Measurements from ENCODE around the gene TMEM178B. TPM values are rescaled to one million over a fixed set of nuclear protein-coding genes. Genes with fewer than 3 reads are reported as not detected.

TMEM178B gene
- total RNA-seq, 1 experiment from 2014 or later = not detected

GRCh38 chr7:141217938-141218337, 144.1 kb downstream of the TMEM178B start:
- DNase-seq (ENCODE audit: low read depth) = no peak

- no peak for DNase-seq (ENCODE audit: low read depth)
Observed at GRCh38 chr7:141218941-141219340, 145.1 kb downstream of the TMEM178B start.

GRCh38 chr7:141220263-141220880, 146.5 kb downstream of the TMEM178B start:
- no peak for DNase-seq (ENCODE audit: low read depth)

GRCh38 chr7:141221007-141221612, 147.2 kb downstream of the TMEM178B start:
- DNase-seq (ENCODE audit: low read depth) = no peak

- DNase-seq (ENCODE audit: low read depth) = peak; percentile 22
Observed at GRCh38 chr7:141225916-141226618, 152.2 kb downstream of the TMEM178B start.

- DNase-seq (ENCODE audit: low read depth) = no peak
Observed at GRCh38 chr7:141227454-141227853, 153.6 kb downstream of the TMEM178B start.

GRCh38 chr7:141228482-141228881, 154.6 kb downstream of the TMEM178B start:
- no peak for DNase-seq (ENCODE audit: low read depth)

GRCh38 chr7:141231018-141231792, 157.3 kb downstream of the TMEM178B start:
- DNase-seq (ENCODE audit: low read depth) = peak; percentile 31

GRCh38 chr7:141232286-141233051, 158.6 kb downstream of the TMEM178B start:
- DNase-seq (ENCODE audit: low read depth) = no peak

- DNase-seq (ENCODE audit: low read depth) = no peak
Observed at GRCh38 chr7:141234335-141235105, 160.7 kb downstream of the TMEM178B start.

- no peak for DNase-seq (ENCODE audit: low read depth)
Observed at GRCh38 chr7:141235656-141236055, 161.8 kb downstream of the TMEM178B start.

GRCh38 chr7:141238596-141239243, 164.9 kb downstream of the TMEM178B start:
- no peak for DNase-seq (ENCODE audit: low read depth)

- no peak for DNase-seq (ENCODE audit: low read depth)
Observed at GRCh38 chr7:141239661-141240060, 165.8 kb downstream of the TMEM178B start.

GRCh38 chr7:141242568-141242967, 168.7 kb downstream of the TMEM178B start:
- no peak for DNase-seq (ENCODE audit: low read depth)

- no peak for DNase-seq (ENCODE audit: low read depth)
Observed at GRCh38 chr7:141243368-141243767, 169.5 kb downstream of the TMEM178B start.

GRCh38 chr7:141244435-141244834, 170.6 kb downstream of the TMEM178B start:
- no peak for DNase-seq (ENCODE audit: low read depth)

GRCh38 chr7:141246426-141246825, 172.6 kb downstream of the TMEM178B start:
- DNase-seq (ENCODE audit: low read depth) = no peak

- no peak for DNase-seq (ENCODE audit: low read depth)
Observed at GRCh38 chr7:141251180-141251579, 177.3 kb downstream of the TMEM178B start.

GRCh38 chr7:141251957-141252356, 178.1 kb downstream of the TMEM178B start:
- DNase-seq (ENCODE audit: low read depth) = no peak

- no peak for DNase-seq (ENCODE audit: low read depth)
Observed at GRCh38 chr7:141257597-141257996, 183.7 kb downstream of the TMEM178B start.

Measured in HT1080 (cell line).